Measurements from ENCODE around the gene MKNK1. TPM values are rescaled to one million over a fixed set of nuclear protein-coding genes. Genes with fewer than 3 reads are reported as not detected.

Gene MKNK1
- total RNA-seq, 1 experiment from 2014 or later, result 18.6 TPM

DNA sequence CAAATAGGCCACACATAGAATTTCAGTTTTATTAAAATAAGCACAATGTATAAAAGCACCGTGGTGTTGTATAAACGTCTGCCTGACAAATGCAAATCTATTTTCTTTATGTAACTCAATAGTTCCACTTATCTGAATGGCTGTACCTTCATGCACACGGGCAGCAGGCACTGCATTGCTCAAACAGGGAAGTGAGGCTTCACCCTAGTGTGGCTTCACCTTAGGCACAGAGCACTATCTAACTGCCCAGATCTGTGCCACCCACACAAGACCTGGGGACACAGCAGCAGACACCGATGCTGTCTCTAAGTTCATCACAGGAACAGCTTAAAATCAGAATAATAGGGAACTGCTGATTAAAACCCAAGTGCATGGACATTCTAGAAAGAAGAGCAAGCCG, 46.7 kb downstream of the MKNK1 start:
- no peak overlapping the region for H3K4me3 Mint-ChIP-seq
- H3K36me3 Mint-ChIP-seq, result no peaks in the 10 kb centered on the region
- no peaks in the 10 kb centered on the region for H3K9me3 Mint-ChIP-seq
- H3K27me3 Mint-ChIP-seq (ENCODE audit: low read depth), result no peaks in the 10 kb centered on the region
- TF ChIP-seq, protein P1, sequence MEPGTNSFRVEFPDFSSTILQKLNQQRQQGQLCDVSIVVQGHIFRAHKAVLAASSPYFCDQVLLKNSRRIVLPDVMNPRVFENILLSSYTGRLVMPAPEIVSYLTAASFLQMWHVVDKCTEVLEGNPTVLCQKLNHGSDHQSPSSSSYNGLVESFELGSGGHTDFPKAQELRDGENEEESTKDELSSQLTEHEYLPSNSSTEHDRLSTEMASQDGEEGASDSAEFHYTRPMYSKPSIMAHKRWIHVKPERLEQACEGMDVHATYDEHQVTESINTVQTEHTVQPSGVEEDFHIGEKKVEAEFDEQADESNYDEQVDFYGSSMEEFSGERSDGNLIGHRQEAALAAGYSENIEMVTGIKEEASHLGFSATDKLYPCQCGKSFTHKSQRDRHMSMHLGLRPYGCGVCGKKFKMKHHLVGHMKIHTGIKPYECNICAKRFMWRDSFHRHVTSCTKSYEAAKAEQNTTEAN (CRISPR knock-in tag; IDR thresholded peaks at IDR 0.05), result no peak
- TF ChIP-seq ETV6 (CRISPR knock-in tag; IDR thresholded peaks at IDR 0.05) (no peak), CBFB (CRISPR knock-in tag; IDR thresholded peaks at IDR 0.05; ENCODE audit: low read depth) (no peak), SMAD3 (CRISPR knock-in tag; IDR thresholded peaks at IDR 0.05; ENCODE audit: borderline replicate concordance) (no peak), ZNF317 (CRISPR knock-in tag; IDR thresholded peaks at IDR 0.05; ENCODE audit: borderline replicate concordance, low read depth) (no peak), NR1H2 (CRISPR knock-in tag; IDR thresholded peaks at IDR 0.05) (no peak), NFYB (CRISPR knock-in tag; conservative IDR thresholded peaks at IDR 0.05; ENCODE audit: low read depth) (no peak)
- TF ChIP-seq, protein P2, sequence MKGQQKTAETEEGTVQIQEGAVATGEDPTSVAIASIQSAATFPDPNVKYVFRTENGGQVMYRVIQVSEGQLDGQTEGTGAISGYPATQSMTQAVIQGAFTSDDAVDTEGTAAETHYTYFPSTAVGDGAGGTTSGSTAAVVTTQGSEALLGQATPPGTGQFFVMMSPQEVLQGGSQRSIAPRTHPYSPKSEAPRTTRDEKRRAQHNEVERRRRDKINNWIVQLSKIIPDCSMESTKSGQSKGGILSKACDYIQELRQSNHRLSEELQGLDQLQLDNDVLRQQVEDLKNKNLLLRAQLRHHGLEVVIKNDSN (CRISPR knock-in tag; IDR thresholded peaks at IDR 0.05), result no peak
- H3K27ac Mint-ChIP-seq, result peak overlapping the region; percentile 64; the same call in 1 of the 2 replicates
- DNase-seq (ENCODE audit: low spot score) (no peak), ATAC-seq (no peak)
- POLR2A ChIA-PET, result no interaction called here
- H3K4me1 Mint-ChIP-seq, result peaks cover 23% of the 10 kb centered on the region
- CTCF ChIA-PET, result interaction anchor here (1.4 to 2.1 kb wide), 2 partner anchors 9 to 46 kb away, joined by 10 to 11 read pairs; partner anchors contain the start of gene MKNK1

DNA sequence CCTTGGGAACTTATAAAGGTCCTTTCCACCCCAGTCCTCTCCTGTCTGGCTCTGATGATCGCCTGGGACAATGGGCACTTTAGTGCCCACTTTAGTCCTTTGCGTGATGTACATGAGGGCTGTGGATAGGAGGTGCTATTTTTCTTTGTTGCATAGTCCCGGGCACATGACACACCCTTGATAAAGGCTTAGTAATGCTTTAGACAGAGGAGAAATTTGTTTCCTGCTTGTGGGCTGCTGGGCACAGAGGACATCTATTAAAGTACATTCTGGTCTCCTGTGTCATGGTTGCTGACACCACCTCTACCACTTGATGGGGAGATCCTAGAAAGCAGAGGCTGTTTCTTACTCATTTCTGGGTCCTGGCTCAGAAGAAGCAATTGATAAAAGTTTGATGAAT, 47.2 kb downstream of the MKNK1 start:
- no peaks in the 10 kb centered on the region for H3K9me3 Mint-ChIP-seq
- no peak overlapping the region for H3K4me3 Mint-ChIP-seq
- DNase-seq (ENCODE audit: low spot score) (no peak), ATAC-seq (no peak)
- H3K27me3 Mint-ChIP-seq (ENCODE audit: low read depth), result no peaks in the 10 kb centered on the region
- H3K36me3 Mint-ChIP-seq, result no peaks in the 10 kb centered on the region
- H3K4me1 Mint-ChIP-seq, result peaks cover 23% of the 10 kb centered on the region
- POLR2A ChIA-PET, result no interaction called here
- H3K27ac Mint-ChIP-seq, result no peak overlapping the region
- TF ChIP-seq FOXJ3 (CRISPR knock-in tag; IDR thresholded peaks at IDR 0.05; ENCODE audit: borderline replicate concordance), result no peak
- TF ChIP-seq TCF7 (CRISPR knock-in tag; IDR thresholded peaks at IDR 0.05; ENCODE audit: low read depth), result no peak
- TF ChIP-seq MLX (CRISPR knock-in tag; IDR thresholded peaks at IDR 0.05), result no peak
- CTCF ChIA-PET, result interaction anchor here (2.3 kb wide), 1 partner anchor 115 kb away, joined by 11 read pairs; no protein-coding TSS in a partner anchor

DNA sequence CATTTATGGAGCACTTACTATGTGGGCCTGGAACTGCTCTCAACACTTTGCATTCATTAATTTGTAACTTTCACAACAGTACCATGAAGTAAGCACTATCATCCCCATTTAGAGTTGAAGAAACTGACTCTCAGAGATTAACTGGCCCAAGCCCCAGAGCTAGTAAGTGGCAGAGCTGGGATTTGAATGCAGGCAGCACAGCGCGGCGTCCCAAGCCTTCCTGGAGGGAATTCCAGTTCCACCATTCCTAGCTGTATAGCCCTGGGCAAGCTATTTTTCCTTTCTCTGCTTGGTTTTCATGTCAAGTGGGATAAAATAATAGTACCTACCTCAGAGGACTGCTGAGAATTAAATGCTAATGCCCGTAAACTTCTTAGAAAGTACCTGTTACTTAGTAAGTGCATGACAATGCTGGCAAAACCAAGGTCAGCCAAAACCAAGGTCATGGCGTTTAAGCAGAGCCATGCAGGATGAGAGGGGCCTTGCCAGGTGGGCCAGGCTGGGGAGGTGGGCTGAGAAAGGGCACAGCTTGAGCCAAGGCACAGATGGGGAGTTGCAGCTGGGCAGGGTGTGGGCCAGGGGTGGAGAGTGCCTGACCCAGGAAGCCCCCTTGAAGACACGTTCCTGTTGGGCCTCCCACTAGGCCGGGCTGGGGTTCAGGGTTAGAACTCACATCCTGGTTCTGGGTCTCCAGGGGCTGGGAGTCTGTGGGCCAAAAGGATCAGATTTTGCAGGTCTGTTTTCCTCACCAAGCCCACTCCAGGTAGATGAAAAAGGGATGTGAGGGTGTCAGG, 48.0 kb downstream of the MKNK1 start:
- no peak overlapping the region for H3K27ac Mint-ChIP-seq
- no peaks in the 10 kb centered on the region for H3K9me3 Mint-ChIP-seq
- H3K27me3 Mint-ChIP-seq (ENCODE audit: low read depth), result no peaks in the 10 kb centered on the region
- TF ChIP-seq, protein P1 (CRISPR knock-in tag; IDR thresholded peaks at IDR 0.05), result no peak
- TF ChIP-seq ZNF121 (CRISPR knock-in tag; IDR thresholded peaks at IDR 0.05) (peak; percentile 46; the same call in 1 of the 2 replicates), SOX15 (CRISPR knock-in tag; IDR thresholded peaks at IDR 0.05) (no peak)
- ChIA-PET POLR2A (no interaction called here), CTCF (interaction anchor here (0.9 to 2.4 kb wide), 4 partner anchors 48 to 169 kb away, joined by 4 to 20 read pairs (median 10); partner anchors contain the start of gene MKNK1)
- ATAC-seq (no peak), DNase-seq (ENCODE audit: low spot score) (no peak)
- H3K4me3 Mint-ChIP-seq, result no peak overlapping the region
- H3K4me1 Mint-ChIP-seq, result peaks cover 29% of the 10 kb centered on the region
- H3K36me3 Mint-ChIP-seq, result no peaks in the 10 kb centered on the region
